HCT116 (cell line): ENCODE results near the gene DDI2.

Experiments
- POLR2AphosphoS5 ChIP-seq: IDR thresholded peaks from 2 replicates; pipeline ENCODE4 v1.6.1; 2011; ENCODE audit warnings: mild to moderate bottlenecking, low read depth, low read length, moderate library complexity
- TF ChIP-seq, protein P1 (sequence below): IDR thresholded peaks from 2 replicates; pipeline ENCODE4 v1.6.1; 2011; ENCODE audit warnings: mild to moderate bottlenecking, low read length, moderate library complexity; ENCODE audit not compliant: insufficient replicate concordance; ENCODE audit errors: extremely low read depth
- TF ChIP-seq, protein P2 (sequence below): IDR thresholded peaks from 2 replicates; pipeline ENCODE4 v1.6.1; 2012; ENCODE audit warnings: low read depth

DNA sequence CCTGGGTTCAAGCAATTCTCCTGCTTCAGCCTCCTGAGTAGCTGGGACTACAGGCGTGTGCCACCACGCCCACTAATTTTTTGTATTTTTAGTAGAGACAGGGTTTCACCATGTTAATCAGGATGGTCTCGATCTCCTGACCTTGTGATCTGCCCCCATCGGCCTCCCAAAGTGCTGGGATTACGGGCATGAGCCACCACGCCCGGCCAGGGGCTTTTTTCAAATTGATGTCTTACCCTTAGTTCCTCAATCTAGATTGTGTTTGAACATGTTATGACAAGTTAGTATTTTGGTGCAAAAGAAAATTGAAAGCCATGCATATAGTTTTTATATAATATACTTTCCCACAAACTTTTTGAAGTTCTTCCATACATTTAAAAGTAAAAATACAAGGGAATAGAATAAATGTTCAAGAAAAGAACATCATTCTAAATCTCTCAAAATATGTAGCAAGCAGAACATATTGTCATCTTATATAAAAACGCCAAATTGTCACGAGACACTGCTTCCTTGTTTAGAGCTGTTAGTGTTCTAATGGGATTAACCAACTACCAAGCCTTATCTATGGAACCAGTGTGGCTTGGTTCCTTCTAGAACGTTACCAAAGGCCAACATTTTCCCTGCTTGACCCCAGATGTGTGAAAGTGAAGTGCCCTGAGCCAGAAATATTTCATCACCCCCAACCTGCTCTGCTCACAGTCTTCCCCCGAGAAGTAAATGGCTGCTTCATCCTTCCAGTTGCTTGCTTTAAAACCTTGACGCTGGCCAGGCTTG lies 57.3 kb downstream of the DDI2 start:
- TF ChIP-seq, protein P1, sequence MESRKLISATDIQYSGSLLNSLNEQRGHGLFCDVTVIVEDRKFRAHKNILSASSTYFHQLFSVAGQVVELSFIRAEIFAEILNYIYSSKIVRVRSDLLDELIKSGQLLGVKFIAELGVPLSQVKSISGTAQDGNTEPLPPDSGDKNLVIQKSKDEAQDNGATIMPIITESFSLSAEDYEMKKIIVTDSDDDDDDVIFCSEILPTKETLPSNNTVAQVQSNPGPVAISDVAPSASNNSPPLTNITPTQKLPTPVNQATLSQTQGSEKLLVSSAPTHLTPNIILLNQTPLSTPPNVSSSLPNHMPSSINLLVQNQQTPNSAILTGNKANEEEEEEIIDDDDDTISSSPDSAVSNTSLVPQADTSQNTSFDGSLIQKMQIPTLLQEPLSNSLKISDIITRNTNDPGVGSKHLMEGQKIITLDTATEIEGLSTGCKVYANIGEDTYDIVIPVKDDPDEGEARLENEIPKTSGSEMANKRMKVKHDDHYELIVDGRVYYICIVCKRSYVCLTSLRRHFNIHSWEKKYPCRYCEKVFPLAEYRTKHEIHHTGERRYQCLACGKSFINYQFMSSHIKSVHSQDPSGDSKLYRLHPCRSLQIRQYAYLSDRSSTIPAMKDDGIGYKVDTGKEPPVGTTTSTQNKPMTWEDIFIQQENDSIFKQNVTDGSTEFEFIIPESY: no peak
- TF ChIP-seq, protein P2, sequence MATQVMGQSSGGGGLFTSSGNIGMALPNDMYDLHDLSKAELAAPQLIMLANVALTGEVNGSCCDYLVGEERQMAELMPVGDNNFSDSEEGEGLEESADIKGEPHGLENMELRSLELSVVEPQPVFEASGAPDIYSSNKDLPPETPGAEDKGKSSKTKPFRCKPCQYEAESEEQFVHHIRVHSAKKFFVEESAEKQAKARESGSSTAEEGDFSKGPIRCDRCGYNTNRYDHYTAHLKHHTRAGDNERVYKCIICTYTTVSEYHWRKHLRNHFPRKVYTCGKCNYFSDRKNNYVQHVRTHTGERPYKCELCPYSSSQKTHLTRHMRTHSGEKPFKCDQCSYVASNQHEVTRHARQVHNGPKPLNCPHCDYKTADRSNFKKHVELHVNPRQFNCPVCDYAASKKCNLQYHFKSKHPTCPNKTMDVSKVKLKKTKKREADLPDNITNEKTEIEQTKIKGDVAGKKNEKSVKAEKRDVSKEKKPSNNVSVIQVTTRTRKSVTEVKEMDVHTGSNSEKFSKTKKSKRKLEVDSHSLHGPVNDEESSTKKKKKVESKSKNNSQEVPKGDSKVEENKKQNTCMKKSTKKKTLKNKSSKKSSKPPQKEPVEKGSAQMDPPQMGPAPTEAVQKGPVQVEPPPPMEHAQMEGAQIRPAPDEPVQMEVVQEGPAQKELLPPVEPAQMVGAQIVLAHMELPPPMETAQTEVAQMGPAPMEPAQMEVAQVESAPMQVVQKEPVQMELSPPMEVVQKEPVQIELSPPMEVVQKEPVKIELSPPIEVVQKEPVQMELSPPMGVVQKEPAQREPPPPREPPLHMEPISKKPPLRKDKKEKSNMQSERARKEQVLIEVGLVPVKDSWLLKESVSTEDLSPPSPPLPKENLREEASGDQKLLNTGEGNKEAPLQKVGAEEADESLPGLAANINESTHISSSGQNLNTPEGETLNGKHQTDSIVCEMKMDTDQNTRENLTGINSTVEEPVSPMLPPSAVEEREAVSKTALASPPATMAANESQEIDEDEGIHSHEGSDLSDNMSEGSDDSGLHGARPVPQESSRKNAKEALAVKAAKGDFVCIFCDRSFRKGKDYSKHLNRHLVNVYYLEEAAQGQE: no peak
- TF ChIP-seq POLR2AphosphoS5: no peak
